Central memory CD8-positive, alpha-beta T cell (primary cell): ENCODE measurements around the gene B3GNT3.
A peak's percentile ranks its signal among the peaks of the same experiment; 100 is the strongest.

Experiments used
- ATAC-seq: fragments of 150-1000 bp; cut with Tn5 transposase; replicated peaks from 2 replicates; pipeline ENCODE4 v1.10.0; 2022; ENCODE audit warnings: mild to moderate bottlenecking, moderate FRiP score, moderate number of reproducible peaks; ENCODE audit not compliant: poor library complexity, severe bottlenecking; ENCODE audit errors: extremely low read depth
- DNase-seq, 2 donors: peaks; one replicate each; pipeline ENCODE4 v3.0.0; 2021; ENCODE audit warnings: low spot score in 2 of 2
- H3K27ac Mint-ChIP-seq: one replicate; pipeline ENCODE4 v1.8.0; 2022; ENCODE audit warnings: low read depth, mild to moderate bottlenecking, moderate library complexity, mixed read lengths
- H3K27me3 Mint-ChIP-seq: one replicate; pipeline ENCODE4 v1.8.0; 2022; ENCODE audit warnings: mixed read lengths
- H3K36me3 Mint-ChIP-seq: one replicate; pipeline ENCODE4 v1.8.0; 2022; ENCODE audit warnings: mild to moderate bottlenecking, moderate library complexity, mixed read lengths; ENCODE audit not compliant: insufficient read depth
- H3K4me1 Mint-ChIP-seq: one replicate; pipeline ENCODE4 v1.8.0; 2022; ENCODE audit warnings: mixed read lengths
- H3K4me3 Mint-ChIP-seq: one replicate; pipeline ENCODE4 v1.8.0; 2022; ENCODE audit warnings: mild to moderate bottlenecking, moderate library complexity, mixed read lengths
- H3K9me3 Mint-ChIP-seq: one replicate; pipeline ENCODE4 v1.8.0; 2022; ENCODE audit warnings: mixed read lengths

The B3GNT3 gene

DNA sequence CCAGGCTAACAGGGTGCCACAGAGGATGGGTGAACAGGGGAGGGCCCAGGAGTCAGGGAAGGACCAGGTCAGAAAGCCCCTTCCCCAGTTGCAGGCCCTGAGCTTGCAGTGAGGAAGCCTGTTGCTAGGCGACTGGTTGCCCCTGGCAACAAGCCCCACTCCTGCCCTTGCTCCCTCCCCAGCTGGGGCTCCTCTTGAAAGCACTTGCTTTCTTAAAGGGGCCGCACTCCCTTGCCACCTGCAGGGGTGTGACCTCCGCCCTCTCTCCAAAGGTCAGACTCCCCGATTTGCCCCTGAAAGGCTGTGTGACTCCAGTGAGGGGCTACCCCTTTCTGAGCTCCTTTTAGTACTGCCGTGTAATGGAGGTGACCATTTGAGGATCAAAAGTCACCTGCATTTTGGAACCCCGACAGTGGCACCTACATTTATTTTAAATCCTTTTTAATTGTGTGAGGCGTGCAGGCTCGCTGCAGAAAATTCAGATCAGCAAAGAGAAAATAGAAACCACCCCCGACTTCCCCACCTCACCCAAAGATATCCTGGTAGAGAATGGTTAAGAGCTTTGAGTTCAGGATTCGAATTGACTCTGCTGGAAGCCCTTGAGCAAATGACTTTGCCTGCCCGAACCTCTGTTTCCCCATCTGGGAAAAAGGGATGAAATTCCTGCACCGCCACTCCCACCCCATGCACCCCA, 38.8 kb upstream of the B3GNT3 start:
- Mint-ChIP-seq H3K36me3 (peaks cover 20% of the 10 kb centered on the region), H3K4me1 (peaks cover 23% of the 10 kb centered on the region), H3K27me3 (no peaks in the 10 kb centered on the region), H3K4me3 (no peak overlapping the region), H3K27ac (no peak overlapping the region), H3K9me3 (no peaks in the 10 kb centered on the region)
- DNase-seq (no peak), ATAC-seq (no peak)

DNA sequence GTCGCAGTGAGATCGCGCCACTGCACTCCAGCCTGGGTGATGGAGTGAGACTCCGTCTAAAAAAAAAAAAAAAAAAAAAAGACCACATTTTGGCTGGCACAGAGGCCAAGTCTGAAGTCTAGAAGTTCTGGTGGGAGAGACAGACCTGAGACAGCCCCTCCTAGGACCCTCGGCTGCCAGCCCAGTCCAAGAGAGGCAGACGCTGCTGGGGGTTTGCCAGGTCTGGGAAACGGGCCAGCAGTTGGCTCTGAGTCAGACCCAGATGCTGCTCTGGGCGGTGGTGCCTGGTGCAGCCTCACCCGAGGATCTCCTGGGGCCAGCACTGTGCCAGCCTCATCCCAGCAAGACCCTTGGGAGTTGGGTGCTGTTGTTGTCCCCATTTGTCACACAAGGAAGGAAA, 37.8 kb upstream of the B3GNT3 start:
- DNase-seq = no peak
- H3K27ac Mint-ChIP-seq = no peak overlapping the region
- ATAC-seq = no peak
- peaks cover 21% of the 10 kb centered on the region for H3K36me3 Mint-ChIP-seq
- no peak overlapping the region for H3K4me3 Mint-ChIP-seq
- peaks cover 14% of the 10 kb centered on the region for H3K4me1 Mint-ChIP-seq
- H3K27me3 Mint-ChIP-seq = no peaks in the 10 kb centered on the region
- no peaks in the 10 kb centered on the region for H3K9me3 Mint-ChIP-seq

DNA sequence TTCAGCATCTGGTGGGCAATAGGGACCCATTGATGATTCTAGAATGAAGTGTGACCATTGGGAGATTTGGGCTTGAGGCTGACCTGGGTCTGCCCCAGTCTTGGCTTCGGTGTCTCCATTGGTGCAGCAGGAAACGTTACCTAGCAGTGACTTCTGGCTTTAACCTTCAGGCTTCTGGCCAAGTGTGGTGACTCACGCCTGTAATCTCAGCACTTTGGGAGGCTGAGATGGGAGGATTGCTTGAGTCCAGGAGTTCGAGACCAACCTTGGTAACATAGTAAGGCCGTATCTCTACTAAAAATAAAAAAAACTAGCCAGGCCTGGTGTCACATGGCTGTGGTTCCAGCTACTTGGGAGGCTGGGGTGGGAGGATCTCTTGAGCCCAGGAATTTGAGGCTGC, 36.4 kb upstream of the B3GNT3 start:
- ATAC-seq (no peak), DNase-seq (no peak)
- peaks cover 14% of the 10 kb centered on the region for H3K4me1 Mint-ChIP-seq
- H3K4me3 Mint-ChIP-seq = no peak overlapping the region
- peaks cover 30% of the 10 kb centered on the region for H3K36me3 Mint-ChIP-seq
- no peaks in the 10 kb centered on the region for H3K27me3 Mint-ChIP-seq
- no peaks in the 10 kb centered on the region for H3K9me3 Mint-ChIP-seq
- no peak overlapping the region for H3K27ac Mint-ChIP-seq

DNA sequence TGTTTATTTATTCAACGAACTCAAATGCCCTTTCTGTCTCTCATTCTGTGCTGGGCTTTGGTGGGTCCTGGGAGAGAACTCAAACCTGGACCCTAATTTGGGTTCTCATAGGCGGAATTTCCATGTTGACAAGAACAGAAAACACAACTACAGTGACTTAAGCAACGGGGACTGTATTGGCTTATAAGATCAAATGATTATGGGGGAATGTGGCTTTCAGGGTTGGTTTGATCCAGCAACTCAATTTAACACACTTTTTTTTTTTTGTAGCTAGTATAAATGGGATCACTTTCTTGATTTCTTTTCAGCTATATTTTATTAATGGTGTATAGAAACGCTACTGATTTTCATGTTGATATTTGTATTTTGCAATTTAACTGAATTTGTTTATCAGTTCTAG, 33.8 kb upstream of the B3GNT3 start:
- no peaks in the 10 kb centered on the region for H3K4me1 Mint-ChIP-seq
- no peak overlapping the region for H3K4me3 Mint-ChIP-seq
- DNase-seq (no peak), ATAC-seq (no peak)
- H3K36me3 Mint-ChIP-seq = peaks cover 52% of the 10 kb centered on the region
- H3K9me3 Mint-ChIP-seq = no peaks in the 10 kb centered on the region
- no peaks in the 10 kb centered on the region for H3K27me3 Mint-ChIP-seq
- H3K27ac Mint-ChIP-seq = no peak overlapping the region

DNA sequence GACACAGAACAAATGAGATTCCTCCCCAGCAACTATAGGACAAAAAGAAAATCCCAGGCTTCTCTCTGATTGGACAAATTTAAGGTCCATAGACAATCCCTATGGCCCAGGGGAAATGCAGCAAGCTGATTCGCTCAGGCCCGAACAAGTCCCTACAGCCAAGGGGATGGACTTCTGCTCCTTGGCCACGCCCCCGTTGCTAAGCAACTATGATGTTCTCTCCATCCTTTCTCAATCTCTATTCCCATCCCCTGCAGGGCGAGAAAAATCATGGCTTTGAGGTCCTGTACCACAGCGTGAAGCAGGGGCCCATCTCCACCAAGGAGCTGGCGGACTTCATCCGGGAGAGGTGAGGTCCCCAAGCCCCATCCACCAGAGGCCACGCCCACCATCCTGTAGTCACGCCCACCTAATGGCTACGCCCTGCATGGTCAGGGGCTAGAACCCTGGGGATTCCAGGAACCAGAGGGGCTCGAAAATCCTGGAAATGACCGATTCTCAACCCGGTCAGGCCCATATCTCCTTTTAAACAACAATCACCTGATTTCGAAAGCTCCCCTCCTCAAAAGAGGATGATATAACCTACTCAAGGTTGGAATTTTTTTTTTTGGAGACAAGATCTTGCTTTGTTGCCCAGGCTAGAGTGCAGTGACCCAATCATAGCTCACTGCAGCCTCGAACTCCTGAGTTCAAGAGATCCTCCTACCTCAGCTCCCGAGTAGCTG, 32.3 kb upstream of the B3GNT3 start:
- no peak for DNase-seq
- Mint-ChIP-seq H3K4me1 (no peaks in the 10 kb centered on the region), H3K27ac (no peak overlapping the region), H3K4me3 (no peak overlapping the region), H3K36me3 (peaks cover 60% of the 10 kb centered on the region), H3K27me3 (no peaks in the 10 kb centered on the region), H3K9me3 (no peaks in the 10 kb centered on the region)
- no peak for ATAC-seq

DNA sequence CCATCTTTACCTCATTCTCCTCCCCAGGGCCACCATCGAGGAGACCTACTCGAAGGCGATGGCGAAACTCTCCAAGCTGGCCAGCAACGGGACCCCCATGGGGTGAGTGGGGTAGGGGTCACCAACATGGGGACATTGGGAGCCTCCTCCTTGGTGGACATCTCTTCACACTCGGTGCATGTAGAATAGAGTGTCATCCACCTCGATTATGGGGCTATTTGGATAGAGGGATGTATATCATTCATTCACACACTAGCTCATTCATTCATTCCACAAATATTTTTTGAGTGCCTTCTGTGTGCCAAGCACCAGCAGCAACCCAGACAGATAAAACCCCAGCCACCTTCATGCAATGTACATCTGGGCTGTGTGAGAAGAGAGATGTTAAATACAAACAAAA, 30.6 kb upstream of the B3GNT3 start:
- no peak for ATAC-seq
- Mint-ChIP-seq H3K4me3 (no peak overlapping the region), H3K4me1 (no peaks in the 10 kb centered on the region), H3K27ac (no peak overlapping the region), H3K9me3 (no peaks in the 10 kb centered on the region), H3K27me3 (no peaks in the 10 kb centered on the region), H3K36me3 (peaks cover 66% of the 10 kb centered on the region)
- no peak for DNase-seq

DNA sequence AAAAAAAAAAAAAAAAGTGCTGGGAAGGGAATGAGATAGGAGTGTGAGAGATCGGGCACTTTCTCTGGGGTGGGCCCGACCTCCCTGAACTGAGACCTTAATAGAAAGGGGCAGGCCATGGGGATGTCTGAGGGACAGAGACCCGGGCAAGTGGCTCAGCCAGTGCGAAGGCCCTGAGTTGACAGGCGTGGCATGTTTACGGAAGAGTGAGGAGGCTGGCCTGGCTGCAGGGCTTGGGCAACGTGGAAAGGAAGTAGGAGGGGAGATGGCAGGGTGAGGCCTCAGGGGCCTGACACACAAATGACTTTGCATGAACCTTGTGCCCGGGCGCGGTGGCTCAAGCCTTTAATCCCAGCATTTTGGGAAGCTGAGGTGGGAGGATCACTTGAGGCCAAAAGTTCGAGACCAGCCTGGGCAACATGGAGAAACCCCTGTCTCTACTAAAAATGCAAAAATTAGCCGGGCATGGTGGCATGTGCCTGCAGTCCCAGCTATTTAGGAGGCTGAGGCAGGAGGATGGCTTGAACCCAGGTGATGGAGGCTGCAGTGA, 29.8 kb upstream of the B3GNT3 start:
- no peak overlapping the region for H3K4me3 Mint-ChIP-seq

DNA sequence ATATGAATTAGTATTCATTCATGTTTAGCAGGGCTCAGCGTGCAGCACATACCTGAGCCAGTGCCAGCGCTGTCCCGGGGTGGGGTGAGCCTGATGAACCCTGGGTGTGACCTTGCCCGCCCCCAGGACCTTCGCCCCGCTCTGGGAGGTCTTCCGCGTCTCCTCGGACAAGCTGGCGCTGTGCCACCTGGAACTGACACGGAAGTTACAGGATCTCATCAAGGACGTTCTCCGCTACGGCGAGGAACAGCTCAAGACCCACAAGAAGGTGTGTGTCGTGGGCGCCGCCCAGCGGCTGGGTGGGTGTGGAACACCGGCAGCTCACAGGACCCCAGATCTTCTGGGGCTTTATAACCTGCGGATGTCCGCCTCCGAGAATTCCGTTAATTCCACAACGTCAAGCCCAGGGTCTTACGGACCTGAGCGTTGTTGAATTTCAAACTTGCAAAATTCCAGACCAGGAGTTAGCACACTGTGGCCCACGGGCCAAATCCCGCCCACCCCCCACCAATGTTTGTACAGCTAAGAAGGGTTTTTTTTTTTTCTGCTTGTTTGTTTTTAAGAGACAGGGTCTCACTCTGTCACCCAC, 28.3 kb upstream of the B3GNT3 start:
- Mint-ChIP-seq H3K9me3 (no peaks in the 10 kb centered on the region), H3K4me3 (no peak overlapping the region), H3K4me1 (no peaks in the 10 kb centered on the region), H3K36me3 (peaks cover 76% of the 10 kb centered on the region), H3K27ac (no peak overlapping the region), H3K27me3 (no peaks in the 10 kb centered on the region)
- ATAC-seq (no peak), DNase-seq (no peak)

More for the DNA sequence above, 29.8 kb upstream of the B3GNT3 start:
- Mint-ChIP-seq H3K27ac (peak overlapping the region; percentile 35), H3K9me3 (no peaks in the 10 kb centered on the region), H3K27me3 (no peaks in the 10 kb centered on the region), H3K4me1 (no peaks in the 10 kb centered on the region), H3K36me3 (peaks cover 66% of the 10 kb centered on the region)
- DNase-seq (no peak), ATAC-seq (no peak)

DNA sequence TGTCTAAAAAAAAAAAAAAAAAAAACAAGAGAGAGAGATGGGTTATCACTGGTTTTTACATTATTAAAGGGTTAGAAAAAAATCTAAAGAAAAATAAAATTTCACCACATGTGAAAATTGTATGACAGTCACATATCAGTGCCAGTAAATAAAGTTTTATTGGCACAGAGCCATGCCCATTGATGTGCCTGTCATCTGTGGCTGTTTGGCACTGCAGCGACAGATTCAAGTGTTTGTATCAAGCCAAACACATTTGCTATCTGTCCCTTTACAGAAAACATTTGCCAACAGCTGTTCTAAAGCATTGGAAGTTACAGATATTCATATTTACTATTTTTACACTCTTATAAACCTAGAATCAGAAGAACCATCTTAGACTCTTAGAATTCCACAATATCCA, 27.4 kb upstream of the B3GNT3 start:
- no peak for DNase-seq
- Mint-ChIP-seq H3K27me3 (no peaks in the 10 kb centered on the region), H3K4me3 (no peak overlapping the region), H3K27ac (no peak overlapping the region), H3K4me1 (no peaks in the 10 kb centered on the region), H3K36me3 (peaks cover 78% of the 10 kb centered on the region), H3K9me3 (no peaks in the 10 kb centered on the region)
- no peak for ATAC-seq

DNA sequence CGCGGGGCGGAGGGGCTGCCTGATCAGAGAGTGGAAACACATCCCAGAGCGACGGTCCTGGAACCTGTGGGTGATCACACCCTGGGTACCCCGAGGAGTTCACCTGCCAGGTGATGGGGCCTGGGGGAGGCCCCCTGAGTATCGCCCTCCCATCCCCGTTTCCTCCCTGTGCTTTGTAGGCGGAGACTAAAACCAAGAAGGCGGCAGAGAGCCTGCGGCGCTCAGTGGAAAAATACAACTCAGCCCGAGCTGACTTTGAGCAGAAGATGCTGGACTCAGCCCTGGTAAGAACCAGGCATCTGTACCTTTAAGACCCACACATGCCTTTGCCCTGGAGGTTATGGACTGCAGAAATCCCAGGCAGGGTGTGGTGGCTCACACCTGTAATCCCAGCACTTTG, 24.3 kb upstream of the B3GNT3 start:
- Mint-ChIP-seq H3K27me3 (no peaks in the 10 kb centered on the region), H3K36me3 (peaks cover 54% of the 10 kb centered on the region), H3K9me3 (no peaks in the 10 kb centered on the region), H3K27ac (no peak overlapping the region), H3K4me3 (no peak overlapping the region), H3K4me1 (no peaks in the 10 kb centered on the region)
- ATAC-seq = no peak
- no peak for DNase-seq

DNA sequence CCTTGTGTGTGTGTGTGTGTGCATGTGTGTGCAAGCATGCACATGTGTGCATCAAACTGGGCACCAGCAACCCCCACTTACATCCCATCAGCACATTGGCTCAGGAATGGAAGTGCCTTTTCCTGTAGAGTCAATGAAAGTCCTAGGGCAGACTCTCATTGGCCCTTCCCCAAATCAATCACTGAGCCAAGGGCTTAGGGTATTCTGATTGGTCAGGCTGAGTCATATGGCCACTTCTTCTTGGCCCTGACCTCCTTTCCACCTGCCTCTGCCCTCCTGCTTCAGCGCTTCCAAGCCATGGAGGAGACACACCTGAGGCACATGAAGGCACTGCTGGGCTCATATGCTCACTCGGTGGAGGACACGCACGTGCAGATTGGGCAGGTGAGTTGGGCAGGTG, 22.8 kb upstream of the B3GNT3 start:
- no peak for DNase-seq
- Mint-ChIP-seq H3K9me3 (no peaks in the 10 kb centered on the region), H3K4me1 (no peaks in the 10 kb centered on the region), H3K36me3 (peaks cover 47% of the 10 kb centered on the region), H3K27ac (no peak overlapping the region), H3K27me3 (no peaks in the 10 kb centered on the region), H3K4me3 (no peak overlapping the region)
- no peak for ATAC-seq

DNA sequence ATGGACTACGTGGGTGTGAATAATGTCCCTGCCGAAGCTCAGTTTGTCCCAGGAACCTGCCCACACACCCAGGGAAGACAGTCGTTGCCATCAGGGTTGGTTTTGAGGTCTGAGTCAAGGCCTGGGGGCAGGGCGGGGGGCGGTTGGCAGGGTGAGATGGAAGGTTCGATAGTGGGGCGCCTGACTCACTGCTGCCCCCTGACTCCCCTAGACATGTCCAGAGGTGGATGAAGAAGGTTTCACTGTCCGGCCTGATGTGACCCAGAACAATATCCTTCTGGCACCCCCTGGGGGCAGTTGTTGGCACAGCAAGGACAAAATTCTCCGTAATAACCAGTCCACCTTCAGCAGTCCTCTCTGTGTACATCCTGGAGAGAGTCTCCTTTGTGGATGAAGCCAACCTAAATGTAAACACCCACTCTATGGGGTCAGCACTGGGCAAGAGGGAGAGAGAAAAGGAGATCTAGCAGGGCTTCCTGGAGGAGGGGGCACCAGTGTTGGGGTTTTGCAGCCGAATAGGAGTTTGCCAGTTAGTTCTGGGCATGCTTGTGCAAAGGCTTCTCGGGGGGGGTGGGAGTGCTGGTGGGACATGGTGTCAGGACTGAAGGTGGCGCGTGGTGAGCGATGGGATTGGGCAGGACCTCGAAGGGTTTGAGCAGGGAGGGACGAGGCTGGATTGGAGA, 19.6 kb upstream of the B3GNT3 start:
- Mint-ChIP-seq H3K9me3 (no peaks in the 10 kb centered on the region), H3K27me3 (no peaks in the 10 kb centered on the region), H3K27ac (no peak overlapping the region), H3K4me1 (peaks cover 5% of the 10 kb centered on the region), H3K36me3 (peaks cover 26% of the 10 kb centered on the region), H3K4me3 (no peak overlapping the region)
- ATAC-seq (no peak), DNase-seq (peak in 1 of 2 donors; percentile 25)
